NCI-H2196 (cell line): ENCODE results near the gene PARD3.

Experiments used
- DNase-seq: peaks from one replicate; lab custom pipeline; 2025; ENCODE audit not compliant: unreplicated experiment; lab: John Stamatoyannopoulos, UW

Gene PARD3

DNA sequence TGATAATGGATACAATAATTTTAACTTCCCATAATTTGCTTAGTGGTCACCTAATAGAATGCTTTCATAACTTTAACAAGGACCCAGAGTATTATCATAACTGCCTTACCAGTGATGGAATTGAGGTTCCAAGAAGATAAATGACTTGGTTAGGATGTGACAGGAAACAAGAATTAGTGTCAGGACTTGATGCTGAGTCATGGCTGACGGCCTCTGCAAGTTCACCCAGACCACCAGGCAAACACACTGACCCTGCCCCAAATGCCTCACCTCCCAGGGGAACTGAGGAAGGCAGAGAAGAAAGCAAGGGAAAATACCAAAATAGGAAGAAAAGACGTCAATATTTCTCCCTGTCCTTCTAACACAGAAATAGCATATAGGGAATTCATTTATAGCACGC lies 636.3 kb downstream of the PARD3 start:
- no peak for DNase-seq

DNA sequence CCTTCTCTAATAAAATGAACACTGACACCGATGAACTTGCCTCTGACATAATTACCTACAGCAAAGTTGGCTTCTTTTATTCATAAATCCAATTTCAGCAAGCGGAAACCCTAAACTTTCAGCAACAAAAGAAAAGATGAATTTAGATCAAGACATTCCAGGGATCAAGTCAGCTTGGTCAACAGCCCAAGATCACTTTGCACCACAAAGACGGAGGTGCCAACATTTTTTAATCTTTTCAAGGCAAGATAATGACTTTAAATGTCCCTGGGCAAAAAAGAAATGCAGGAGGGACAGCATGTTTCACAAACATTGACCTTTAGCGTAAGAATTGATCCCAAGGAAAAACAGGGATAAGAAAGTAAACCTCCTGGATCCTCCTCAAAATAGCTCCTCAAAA lies 636.9 kb downstream of the PARD3 start:
- no peak for DNase-seq

DNA sequence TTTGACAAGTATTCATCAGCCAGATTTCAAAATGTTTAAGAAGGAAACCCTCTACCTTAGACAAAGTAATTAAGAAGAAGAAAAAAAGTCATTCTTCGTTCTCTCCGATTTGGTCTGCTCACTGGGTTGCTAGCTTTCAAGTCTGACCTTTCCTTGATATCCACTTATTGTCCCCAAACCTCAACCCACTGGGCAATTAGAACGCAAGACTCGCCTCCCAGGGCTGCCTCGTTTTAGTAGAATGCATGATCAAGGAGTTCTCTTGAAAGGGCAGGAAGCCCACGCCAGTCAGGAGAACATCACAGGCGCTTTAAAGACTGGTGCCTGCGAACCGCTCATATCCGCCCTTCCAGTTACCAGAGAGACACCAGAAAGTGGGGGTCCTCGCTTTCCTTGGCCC lies 637.7 kb downstream of the PARD3 start:
- no peak for DNase-seq

DNA sequence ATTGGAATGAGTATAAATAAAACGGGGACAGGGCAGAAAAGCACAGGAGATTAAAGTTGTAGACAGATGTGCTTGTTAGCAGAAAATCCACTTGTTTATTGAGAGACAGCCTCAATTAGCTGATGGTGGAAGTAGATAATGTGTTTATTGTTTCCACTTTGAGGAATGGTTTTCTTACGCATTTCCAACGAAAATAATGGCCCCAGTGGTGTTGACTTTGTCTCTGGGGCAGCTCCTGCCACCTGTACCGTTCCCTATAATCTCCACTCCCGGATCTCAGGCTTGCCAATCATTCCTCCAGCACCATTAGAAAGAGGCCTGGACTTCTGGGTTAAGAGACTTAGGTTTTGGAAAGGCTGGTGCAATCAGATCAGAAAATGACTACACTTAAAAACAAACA lies 638.7 kb downstream of the PARD3 start:
- DNase-seq = no peak

DNA sequence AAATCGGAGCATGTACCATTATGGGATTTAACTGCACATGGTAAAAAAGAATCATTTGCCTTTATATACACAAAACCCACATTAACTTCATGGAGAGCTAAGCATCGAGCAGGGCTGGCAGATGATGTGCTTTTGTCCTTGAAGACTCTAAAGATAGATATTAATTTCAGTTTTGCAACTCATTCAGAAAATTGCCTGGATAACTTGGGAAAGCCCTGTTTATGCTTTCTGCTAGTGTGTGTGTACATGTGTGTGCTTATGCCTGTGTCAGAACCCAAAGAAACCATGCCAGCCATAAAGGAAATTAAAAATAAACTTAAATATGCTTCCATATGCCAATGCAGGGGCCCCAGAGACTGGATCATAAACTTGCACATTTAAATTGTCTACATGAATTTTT lies 640.0 kb downstream of the PARD3 start:
- DNase-seq = no peak

DNA sequence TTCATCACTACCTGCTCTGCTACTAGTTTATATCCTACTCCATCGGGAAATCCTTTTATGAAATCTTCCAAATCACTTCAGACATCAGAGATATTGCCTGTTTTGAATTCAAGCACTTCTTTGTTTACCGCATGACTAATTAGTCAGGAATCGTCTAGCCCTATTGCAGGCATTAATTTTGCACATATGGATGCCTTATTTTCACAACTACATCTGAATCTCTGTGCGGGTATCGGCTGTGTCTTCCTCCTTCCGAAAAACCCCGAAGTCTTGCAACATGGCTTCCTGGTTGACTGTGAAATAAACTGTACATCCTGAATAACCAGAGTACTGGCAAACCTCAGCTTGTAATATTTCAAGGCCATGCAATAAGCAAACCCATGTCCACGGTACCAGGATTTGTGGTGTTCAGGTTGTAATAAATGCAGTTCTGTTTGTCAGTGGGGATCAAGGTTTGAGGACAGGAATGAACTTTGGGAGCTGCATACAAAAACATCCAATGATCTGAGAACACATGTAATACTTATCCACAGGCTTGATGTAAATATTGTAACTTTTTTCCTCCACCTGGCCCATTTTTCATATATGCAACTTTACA lies 642.1 kb downstream of the PARD3 start:
- no peak for DNase-seq

DNA sequence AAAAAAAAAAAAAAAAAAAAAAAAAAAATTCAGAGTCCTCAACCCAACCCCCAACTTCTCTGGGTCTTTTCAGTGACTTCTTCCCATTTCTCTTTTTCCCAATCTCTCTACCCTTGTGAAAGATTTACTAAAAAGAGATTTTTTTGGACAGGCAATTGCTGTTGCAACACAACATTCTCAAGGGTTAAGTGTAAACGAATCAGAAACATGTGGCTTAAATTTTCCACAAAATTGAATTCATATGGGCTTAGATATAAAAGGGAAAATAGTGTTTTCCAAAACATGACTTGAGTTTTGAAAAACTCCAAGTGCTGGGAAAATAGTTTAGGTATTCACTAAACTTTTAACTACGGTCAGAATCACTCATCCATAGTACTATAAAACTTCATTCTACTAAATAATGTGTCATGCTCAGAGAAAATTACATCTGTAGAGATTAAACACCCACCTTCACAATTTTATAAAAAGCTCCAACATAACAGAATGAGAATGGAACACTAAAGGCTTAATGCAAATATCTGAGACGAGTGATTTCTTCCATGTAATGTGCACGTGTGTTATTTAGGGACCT lies 643.1 kb downstream of the PARD3 start:
- no peak for DNase-seq

DNA sequence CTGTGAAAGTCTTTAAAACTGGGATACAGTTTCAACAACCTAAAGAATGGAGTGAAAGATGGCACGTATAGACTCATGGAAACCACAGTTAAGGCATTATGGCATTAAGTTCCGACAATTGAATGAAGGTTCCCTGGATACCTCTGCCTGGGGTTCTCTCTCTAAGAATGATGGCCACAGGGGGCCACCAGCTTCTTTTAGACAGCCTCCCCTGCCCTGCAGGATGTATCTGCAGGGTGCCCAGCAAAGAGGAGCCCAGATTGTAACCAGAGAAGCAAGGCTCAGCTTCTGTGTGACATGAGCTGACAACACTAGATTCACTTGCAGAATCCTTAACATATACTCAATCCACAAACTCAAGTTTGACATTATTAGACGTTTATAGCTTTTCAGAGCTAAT lies 645.4 kb downstream of the PARD3 start:
- DNase-seq = no peak

DNA sequence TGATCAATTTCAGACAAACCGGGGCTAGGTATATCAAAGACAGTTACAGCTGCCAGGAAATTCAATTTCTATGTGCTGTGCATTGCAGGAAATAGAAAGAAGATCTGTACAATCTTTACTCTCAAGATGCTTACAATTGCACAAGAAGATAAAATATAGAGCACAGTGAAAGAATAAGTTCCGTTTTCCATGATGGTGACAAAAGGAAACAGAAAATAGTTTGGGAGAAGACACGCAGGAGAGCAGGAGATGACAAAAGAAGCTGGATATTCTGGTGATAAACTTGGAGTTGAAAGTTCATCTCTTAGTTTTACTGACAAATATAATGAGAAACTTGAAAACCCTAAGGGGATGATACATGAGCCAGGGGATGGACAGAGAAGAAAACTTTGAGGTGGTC lies 646.0 kb downstream of the PARD3 start:
- DNase-seq = no peak

DNA sequence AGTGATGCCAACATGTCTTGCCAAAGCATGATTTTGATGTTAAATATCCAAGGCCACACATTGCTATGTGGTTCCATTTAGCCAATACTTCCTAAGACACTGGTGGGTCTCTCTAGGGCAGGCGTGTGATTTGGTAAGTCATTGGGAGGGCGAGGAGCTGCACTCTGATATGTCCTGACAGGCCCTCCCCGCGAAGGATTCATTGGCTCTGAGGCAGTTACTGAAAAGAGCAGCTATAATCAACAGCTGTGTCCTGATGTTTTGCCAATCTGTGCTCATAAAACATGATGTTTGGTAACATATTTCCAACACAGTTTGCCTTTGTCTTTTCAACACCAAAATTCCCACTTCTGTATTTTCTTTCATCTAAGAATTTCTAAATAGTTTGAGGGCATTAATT lies 646.7 kb downstream of the PARD3 start:
- DNase-seq = no peak

DNA sequence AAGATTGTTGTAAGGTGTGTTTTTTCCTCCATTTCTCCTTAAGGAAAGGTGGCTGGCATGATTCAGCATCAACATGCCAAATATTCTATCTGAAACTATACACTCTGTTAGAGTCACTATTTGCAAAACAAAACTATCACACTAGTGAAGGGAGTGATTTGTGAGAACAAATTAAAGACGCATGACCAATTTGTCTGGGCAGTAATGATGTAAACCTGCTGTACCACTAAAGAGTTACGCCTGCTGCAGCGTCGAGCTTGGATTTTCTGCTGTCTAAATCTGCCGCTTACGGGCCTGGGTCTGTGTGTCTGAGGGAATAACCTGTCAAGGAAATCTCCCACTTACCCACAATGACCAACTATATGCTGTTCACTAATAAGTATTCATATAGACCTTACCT lies 648.3 kb downstream of the PARD3 start:
- DNase-seq = no peak

DNA sequence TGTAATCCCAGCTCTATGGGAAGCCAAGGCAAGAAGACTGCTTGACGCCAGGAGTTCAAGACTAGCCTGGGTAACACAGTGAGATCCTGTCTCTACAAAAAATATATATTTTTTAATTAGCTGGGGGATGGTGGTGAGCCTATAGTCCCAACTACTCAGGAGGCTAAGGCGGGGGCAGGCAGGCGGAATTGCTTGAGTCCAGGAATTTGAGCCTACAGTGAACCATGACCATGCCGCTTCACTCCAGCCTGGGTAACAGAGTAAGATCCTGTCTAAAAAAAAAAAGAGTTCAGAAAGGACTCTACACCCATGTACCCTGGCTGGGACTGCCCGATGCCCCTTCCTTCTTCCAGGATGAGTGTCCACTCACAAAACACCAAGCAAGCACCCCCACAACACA lies 648.7 kb downstream of the PARD3 start:
- DNase-seq = no peak

DNA sequence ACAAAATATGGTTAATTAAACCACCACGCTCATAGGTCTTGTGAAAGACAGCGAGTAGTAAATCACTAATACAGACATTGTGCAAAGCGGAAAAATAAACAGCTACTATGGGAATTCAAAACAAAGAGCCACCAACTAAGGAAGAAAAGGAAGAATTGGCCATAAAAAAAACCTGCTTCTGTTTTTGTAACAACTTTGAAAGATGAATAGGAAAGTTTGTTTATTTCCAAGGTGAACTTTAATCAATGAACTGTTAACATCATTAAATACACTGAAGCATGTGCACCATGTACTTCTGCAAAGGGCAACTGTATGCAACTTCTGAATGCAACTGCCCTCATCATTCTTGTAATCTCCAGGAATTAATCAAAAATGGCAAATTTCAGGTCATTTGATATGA lies 651.1 kb downstream of the PARD3 start:
- no peak for DNase-seq

DNA sequence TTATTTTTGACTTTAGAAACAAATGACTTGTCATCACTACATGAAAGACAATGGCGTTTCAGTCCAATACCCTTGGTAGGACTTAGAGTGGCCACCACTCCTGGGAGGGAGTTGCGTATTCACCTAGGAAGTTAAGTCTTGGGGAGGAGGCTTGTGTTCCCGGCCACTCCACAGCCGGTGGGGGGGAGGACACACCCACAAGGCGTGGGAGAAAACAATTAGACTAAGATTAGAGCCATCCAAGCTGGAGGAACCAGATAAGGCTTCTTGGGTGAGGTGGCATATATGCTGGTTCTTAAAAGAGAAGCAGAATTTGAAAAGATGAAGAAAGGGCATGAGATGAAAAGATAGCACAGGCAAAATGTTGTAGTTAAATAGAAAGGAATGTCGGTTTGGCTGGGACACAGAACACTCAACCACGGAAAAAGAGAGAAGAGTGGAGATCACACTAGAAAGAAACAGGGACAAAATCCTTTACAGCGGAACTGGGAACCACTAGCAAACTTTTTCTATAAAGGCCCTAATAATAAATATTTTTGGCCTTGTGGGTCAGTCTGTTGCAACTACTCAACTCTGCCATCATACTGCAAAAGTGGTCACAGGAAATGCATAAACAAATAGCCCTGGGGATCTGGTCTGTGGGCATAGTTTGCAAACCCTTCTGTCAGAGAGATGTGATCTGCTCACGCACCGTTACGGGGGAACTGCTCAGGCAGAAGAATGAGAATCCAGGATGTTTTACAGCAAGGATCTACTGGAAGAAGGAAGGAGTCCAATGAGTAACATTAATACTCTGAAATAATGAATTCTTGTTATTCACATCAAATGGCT lies 651.8 kb downstream of the PARD3 start:
- no peak for DNase-seq

DNA sequence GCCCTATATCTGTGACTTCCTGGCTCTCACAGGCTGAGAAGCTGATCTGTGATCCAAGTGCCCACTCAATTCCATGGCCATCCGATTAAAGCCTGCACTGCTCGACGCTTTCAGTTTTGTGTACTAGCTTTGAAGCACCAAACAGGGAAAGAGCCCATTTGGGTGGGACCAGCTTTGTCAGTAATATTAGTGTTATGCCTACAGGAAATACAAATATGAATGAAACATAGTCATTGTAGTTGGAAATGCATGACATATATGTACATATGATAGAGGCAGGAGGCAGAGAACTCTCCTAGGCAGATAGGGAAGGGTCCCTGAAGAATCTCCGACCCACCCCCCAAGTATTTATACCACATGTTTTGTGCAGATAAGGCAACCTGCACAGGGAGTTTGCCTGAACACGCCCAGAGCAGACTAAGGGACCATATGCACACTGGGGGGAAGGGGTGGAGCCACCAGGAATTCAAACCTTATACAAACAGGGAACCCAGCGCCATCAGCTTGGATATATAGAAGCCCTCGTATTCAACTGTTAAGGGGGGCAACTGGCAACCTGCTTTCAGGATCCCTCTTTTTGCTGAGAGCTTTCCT lies 653.2 kb downstream of the PARD3 start:
- DNase-seq = no peak

DNA sequence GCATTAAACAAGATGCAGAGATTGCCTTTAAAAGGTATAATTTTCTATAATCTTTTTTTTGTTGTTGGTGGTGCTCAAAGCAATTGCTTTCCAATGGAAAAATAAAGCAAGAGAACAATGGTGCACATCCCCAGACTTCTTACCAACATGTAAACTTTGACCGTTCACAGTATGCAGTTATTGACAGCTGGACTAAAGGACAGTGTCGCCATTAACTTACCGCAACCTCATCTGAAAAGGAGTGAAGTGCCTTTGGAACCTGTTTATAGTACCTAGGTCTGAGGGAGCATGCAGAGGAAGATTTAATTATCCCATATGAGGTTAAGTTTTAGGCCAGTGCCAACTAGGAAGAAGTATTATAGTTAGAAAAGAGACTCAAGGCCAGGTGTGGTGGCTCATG lies 654.5 kb downstream of the PARD3 start:
- DNase-seq = no peak

DNA sequence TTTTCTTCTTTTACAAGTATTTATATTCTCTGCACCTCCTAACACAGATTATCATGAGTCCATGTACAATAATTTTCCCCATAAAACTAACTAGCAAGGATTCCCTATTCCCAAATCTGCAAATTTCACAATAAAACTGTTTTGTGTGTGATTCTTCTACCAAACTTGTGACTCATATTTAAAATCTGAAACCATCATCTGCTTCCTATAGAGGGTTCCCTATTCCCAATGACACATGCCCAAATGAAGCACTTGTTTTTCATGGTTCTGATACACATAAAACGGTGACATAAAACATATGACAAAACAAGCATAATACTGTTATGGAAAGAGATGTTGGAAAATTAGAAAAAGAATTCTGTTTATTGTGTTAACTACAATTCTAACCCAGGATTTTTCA lies 657.6 kb downstream of the PARD3 start:
- DNase-seq = no peak

DNA sequence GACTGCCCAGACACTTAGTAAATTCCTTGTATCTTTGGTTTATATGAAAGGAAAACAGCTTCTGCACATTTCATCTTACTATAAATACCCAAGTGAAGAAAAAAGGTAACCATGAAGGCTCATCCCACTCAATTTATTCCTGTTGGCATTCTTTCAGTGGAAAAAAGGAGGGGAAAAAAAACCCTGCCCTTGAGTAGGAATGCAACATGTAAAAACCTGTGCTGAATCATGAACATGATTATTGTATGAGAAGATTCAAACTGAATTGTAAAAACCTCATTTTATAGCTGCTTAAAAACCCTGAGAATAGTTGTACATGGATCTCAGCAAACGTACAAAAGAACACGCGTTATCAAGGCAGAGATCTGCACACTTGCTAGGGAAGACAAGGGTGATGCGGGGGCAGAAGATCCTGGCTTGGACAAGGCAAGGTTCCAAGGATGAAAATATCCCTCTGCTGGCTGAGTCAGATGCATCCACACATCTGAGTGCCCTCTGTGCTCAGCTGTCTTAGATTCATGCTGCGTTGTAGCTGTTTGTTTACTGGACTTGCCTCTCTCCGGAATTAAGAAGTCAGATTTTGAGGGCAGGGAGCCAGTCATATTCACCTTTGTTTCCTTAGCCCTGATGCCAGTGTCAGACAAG lies 658.2 kb downstream of the PARD3 start:
- no peak for DNase-seq

DNA sequence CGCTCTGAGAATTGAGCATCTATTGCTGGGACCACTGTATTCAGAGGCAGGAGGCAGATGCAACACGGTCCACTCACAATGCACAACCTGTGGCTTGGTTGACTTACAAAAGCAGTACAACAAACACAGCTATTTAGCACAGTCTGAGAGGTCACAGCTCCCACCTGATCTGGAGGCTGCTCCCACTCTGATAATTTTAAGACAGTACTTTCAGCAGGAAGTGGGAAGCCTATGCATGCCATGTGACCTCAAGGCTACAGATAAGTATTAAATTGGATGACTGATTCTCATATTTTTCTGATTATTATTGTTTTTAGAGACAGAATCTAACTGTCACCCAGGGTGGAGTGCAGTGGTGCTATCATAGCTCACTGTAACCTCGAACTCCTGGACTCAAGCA lies 659.3 kb downstream of the PARD3 start:
- DNase-seq = no peak

DNA sequence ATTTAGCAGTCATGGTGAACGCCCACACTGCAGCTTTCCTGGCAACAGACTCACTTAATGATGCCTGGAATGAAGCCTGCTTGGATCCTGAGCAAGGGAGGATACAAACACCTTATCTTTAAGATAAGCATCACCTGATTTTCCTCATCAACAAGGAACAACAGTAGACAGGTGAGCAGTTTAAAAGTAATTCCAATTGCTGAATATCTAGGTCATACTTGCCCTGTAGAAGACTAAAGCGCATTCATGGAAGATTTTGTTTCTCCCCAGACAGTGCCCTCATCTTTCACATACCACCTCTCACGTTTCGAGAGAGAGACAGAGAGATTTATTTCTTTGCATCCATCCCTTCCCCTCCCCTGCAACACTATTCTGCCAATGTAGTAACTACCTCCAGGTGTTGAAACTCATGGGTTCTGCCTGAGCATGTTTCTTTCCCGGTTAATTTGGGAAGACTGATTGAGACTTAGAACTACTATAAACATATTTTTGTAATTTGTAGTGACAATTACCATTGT lies 660.7 kb downstream of the PARD3 start:
- no peak for DNase-seq

DNA sequence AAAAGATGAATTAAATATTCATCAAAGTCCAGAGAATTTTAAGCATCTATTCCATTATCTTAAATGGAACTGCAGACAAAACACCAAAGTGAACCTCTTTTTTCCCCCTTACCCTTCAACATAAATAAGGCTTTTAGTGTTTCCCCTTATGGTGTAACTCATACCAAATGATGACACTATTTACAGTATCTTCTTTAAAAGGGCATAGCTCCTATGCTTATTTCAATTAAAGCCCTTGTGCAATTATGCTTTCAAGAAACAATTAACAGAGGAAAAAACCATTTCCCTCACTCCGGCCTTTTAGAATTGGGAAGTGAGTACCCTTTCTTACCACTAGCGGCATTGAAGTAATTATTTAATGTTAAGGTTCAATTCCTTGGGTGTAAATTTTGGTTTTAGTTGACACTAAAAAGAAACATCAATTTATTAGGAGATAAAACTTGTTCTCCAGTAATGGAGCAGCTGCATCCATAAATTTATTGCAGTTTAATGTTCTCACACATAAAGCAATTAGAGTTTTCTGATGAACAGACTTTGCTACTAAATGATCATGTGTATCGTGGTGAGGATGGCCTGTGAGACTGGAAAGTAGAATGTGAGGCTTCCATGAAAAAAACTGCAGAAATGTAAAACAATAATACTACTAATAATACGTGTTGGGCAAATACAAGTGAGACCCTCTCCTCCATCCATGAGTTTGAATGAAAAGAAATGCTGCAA lies 661.3 kb downstream of the PARD3 start:
- DNase-seq = no peak
